Transverse colon (tissue), 3 donors: Measurements from ENCODE around the gene GSDME.

Experiments used
- POLR2A ChIP-seq: fragments of 450-650 bp; IDR thresholded peaks from one replicate; pipeline ENCODE4 v1.6.1; 2016; ENCODE audit warnings: antibody characterized with exemption, mild to moderate bottlenecking, moderate library complexity
- TF ChIP-seq, protein P1 (sequence below), 5 experiments: fragments of 200-600 bp in 3 of 5; fragments of 450-650 bp in 2 of 5; sonication (generic) in 3 of 5; IDR thresholded peaks; 1 replicate in 2 of 5; 2 replicates in 3 of 5; pipeline ENCODE4 v1.5.1; 2016 to 2017; ENCODE audit warnings: antibody characterized with exemption in 5 of 5, inconsistent platforms in 3 of 5, mild to moderate bottlenecking in 2 of 5, moderate library complexity in 1 of 5

- TF ChIP-seq, protein P1, sequence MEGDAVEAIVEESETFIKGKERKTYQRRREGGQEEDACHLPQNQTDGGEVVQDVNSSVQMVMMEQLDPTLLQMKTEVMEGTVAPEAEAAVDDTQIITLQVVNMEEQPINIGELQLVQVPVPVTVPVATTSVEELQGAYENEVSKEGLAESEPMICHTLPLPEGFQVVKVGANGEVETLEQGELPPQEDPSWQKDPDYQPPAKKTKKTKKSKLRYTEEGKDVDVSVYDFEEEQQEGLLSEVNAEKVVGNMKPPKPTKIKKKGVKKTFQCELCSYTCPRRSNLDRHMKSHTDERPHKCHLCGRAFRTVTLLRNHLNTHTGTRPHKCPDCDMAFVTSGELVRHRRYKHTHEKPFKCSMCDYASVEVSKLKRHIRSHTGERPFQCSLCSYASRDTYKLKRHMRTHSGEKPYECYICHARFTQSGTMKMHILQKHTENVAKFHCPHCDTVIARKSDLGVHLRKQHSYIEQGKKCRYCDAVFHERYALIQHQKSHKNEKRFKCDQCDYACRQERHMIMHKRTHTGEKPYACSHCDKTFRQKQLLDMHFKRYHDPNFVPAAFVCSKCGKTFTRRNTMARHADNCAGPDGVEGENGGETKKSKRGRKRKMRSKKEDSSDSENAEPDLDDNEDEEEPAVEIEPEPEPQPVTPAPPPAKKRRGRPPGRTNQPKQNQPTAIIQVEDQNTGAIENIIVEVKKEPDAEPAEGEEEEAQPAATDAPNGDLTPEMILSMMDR (IDR thresholded peaks at IDR 0.05), result no peak
- no peak for TF ChIP-seq POLR2A
These were observed 15.4 kb downstream of the GSDME start for GRCh38 chr7:24741679-24742505.
